Measurements from ENCODE around the gene STAM. TPM values are rescaled to one million over a fixed set of nuclear protein-coding genes. Genes with fewer than 3 reads are reported as not detected.

Gene STAM
- total and polyA plus RNA-seq, 10 of the 15 experiments (the other 5 are each of a cell fraction or from before 2014, with no cell fraction given), result 8.8 to 15.9 (median 14.4) TPM

DNA sequence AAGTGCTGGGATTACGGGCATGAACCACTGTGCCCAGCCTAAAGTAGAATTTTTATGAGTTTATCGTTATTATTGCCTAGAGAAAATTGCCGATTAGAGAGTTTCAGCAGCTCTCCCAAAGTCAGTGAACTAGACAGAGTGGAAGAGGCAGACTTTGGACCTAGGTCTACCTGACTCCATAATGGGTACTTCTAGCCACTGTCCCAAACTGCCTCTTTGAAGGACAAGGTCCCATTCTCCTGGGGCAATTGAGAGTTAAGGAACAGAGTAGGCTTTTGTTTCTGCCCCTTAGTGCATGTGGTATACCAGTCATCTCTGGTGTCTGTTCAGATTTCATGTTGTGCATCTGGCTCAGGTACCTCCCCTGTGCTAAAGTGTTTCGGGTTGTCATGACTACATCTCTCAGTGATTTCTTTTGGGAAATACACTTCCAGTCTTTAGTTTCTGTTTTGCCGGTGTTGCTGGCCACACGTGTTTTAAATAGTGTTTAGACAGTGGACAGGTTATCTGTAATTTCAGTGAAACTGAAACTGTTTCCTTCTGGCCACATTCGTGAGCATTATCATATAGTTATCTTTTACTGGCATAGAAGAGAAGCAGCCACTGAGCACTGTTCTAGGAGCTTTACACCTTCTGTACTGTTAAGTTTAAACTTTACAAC is 112.7 kb downstream of the STAM start (continued):
- TF ChIP-seq SIX5 (IDR thresholded peaks at IDR 0.05; ENCODE audit: low read depth, low read length, severe bottlenecking), result no peak
- TF ChIP-seq ZNF217 (IDR thresholded peaks at IDR 0.05), result no peak
- TF ChIP-seq SMARCA5 (IDR thresholded peaks at IDR 0.05), result peak; percentile 42; the same call in 1 of the 2 replicates
- no peak for TF ChIP-seq RAD21 (IDR thresholded peaks at IDR 0.05; ENCODE audit: insufficient read depth, low read depth, low read length)
- no peak for TF ChIP-seq CBX5 (IDR thresholded peaks at IDR 0.05; ENCODE audit: low read depth)
- no peak for TF ChIP-seq TCF12 (IDR thresholded peaks at IDR 0.05; ENCODE audit: low read depth, low read length)
- TF ChIP-seq MTA2 (IDR thresholded peaks at IDR 0.05; ENCODE audit: low read depth), result peak; percentile 37; the same call in 1 of the 2 replicates
- TF ChIP-seq EZH2 (IDR thresholded peaks at IDR 0.05; ENCODE audit: borderline replicate concordance, control insufficient read depth, low read depth, low read length), result no peak
- peak; percentile 42 to 63; a peak in 2 of 4 replicates for TF ChIP-seq IKZF2 (IDR thresholded peaks at IDR 0.05)
- TF ChIP-seq SIN3A (IDR thresholded peaks at IDR 0.05; ENCODE audit: low read depth, low read length), result no peak
- peak; percentile 8 to 37; a peak in 1 of 4 replicates for TF ChIP-seq EP300 (IDR thresholded peaks at IDR 0.05; ENCODE audit: borderline replicate concordance in 1 of 2, control insufficient read depth in 1 of 2, low read depth in 2 of 2, low read length in 2 of 2)
- TF ChIP-seq TBL1XR1 (IDR thresholded peaks at IDR 0.05; ENCODE audit: low read depth, low read length), result no peak
- TF ChIP-seq, protein P1, sequence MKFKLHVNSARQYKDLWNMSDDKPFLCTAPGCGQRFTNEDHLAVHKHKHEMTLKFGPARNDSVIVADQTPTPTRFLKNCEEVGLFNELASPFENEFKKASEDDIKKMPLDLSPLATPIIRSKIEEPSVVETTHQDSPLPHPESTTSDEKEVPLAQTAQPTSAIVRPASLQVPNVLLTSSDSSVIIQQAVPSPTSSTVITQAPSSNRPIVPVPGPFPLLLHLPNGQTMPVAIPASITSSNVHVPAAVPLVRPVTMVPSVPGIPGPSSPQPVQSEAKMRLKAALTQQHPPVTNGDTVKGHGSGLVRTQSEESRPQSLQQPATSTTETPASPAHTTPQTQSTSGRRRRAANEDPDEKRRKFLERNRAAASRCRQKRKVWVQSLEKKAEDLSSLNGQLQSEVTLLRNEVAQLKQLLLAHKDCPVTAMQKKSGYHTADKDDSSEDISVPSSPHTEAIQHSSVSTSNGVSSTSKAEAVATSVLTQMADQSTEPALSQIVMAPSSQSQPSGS (IDR thresholded peaks at IDR 0.05; ENCODE audit: low read length), result no peak
- TF ChIP-seq, protein P2, sequence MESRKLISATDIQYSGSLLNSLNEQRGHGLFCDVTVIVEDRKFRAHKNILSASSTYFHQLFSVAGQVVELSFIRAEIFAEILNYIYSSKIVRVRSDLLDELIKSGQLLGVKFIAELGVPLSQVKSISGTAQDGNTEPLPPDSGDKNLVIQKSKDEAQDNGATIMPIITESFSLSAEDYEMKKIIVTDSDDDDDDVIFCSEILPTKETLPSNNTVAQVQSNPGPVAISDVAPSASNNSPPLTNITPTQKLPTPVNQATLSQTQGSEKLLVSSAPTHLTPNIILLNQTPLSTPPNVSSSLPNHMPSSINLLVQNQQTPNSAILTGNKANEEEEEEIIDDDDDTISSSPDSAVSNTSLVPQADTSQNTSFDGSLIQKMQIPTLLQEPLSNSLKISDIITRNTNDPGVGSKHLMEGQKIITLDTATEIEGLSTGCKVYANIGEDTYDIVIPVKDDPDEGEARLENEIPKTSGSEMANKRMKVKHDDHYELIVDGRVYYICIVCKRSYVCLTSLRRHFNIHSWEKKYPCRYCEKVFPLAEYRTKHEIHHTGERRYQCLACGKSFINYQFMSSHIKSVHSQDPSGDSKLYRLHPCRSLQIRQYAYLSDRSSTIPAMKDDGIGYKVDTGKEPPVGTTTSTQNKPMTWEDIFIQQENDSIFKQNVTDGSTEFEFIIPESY (IDR thresholded peaks at IDR 0.05), result no peak
- TF ChIP-seq CREB1 (IDR thresholded peaks at IDR 0.05; ENCODE audit: low read depth), result no peak
- no peak for TF ChIP-seq BRCA1 (IDR thresholded peaks at IDR 0.05; ENCODE audit: low read depth, low read length)
- TF ChIP-seq GABPA (IDR thresholded peaks at IDR 0.05; ENCODE audit: low read depth), result no peak
- TF ChIP-seq PAX8 (IDR thresholded peaks at IDR 0.05), result no peak
- TF ChIP-seq, protein P3, sequence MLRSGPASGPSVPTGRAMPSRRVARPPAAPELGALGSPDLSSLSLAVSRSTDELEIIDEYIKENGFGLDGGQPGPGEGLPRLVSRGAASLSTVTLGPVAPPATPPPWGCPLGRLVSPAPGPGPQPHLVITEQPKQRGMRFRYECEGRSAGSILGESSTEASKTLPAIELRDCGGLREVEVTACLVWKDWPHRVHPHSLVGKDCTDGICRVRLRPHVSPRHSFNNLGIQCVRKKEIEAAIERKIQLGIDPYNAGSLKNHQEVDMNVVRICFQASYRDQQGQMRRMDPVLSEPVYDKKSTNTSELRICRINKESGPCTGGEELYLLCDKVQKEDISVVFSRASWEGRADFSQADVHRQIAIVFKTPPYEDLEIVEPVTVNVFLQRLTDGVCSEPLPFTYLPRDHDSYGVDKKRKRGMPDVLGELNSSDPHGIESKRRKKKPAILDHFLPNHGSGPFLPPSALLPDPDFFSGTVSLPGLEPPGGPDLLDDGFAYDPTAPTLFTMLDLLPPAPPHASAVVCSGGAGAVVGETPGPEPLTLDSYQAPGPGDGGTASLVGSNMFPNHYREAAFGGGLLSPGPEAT (IDR thresholded peaks at IDR 0.05; ENCODE audit: low read depth), result peak; percentile 47; the same call in 1 of the 2 replicates
- TF ChIP-seq ZNF24 (IDR thresholded peaks at IDR 0.05), result 0 out of 2 replicates have a peak, but pooled peaks have one; percentile 9
- peak; percentile 84; the same call in 1 of the 2 replicates for TF ChIP-seq MXI1 (IDR thresholded peaks at IDR 0.05; ENCODE audit: low read depth, low read length)
- no peak for TF ChIP-seq NFYB (IDR thresholded peaks at IDR 0.05; ENCODE audit: insufficient read depth, low read depth, low read length)
- TF ChIP-seq, protein P4, sequence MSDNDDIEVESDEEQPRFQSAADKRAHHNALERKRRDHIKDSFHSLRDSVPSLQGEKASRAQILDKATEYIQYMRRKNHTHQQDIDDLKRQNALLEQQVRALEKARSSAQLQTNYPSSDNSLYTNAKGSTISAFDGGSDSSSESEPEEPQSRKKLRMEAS (IDR thresholded peaks at IDR 0.05; ENCODE audit: low read depth, low read length), result no peak
- TF ChIP-seq NFIC (IDR thresholded peaks at IDR 0.05; ENCODE audit: low read depth, low read length), result no peak
- TF ChIP-seq CEBPB (IDR thresholded peaks at IDR 0.05; ENCODE audit: borderline replicate concordance in 1 of 2, low read depth in 2 of 2, low read length in 2 of 2), result no peak
- TF ChIP-seq NR2C2 (IDR thresholded peaks at IDR 0.05; ENCODE audit: borderline replicate concordance, control insufficient read depth, insufficient read length, low read depth), result no peak
